WTC11 (cell line): ENCODE results near the gene ZNF440. TPM values are rescaled to one million over a fixed set of nuclear protein-coding genes. Genes with fewer than 3 reads are reported as not detected.

ENCODE experiments used
- ATAC-seq: fragments of 200-7000 bp; cut with Tn5 transposase; 2 replicates; pipeline ENCODE4 v1.10.0; 2021; ENCODE audit warnings: mild to moderate bottlenecking, moderate library complexity
- CTCF ChIA-PET: fragments of 300-600 bp; sonication (Branson Sonifier 250); formaldehyde crosslinking; loops from one replicate; lab custom pipeline; 2021; ENCODE audit warnings: antibody characterized with exemption; lab: Charles Lee
- POLR2A ChIA-PET: fragments of 350-600 bp; sonication (Branson Sonifier 250); formaldehyde crosslinking; loops from one replicate; lab custom pipeline; 2021; ENCODE audit warnings: antibody characterized with exemption; lab: Charles Lee
- DNase-seq: peaks from one replicate; pipeline ENCODE4 v3.0.0; 2021; ENCODE audit warnings: low spot score
- H3K27ac Mint-ChIP-seq: 2 replicates; pipeline ENCODE4 v1.8.0; 2021; ENCODE audit warnings: mixed read lengths
- H3K27me3 Mint-ChIP-seq: 2 replicates; pipeline ENCODE4 v1.8.0; 2021; ENCODE audit warnings: low read depth, mild to moderate bottlenecking, moderate library complexity, mixed read lengths
- H3K36me3 Mint-ChIP-seq: 2 replicates; pipeline ENCODE4 v1.8.0; 2021; ENCODE audit warnings: mixed read lengths
- H3K4me1 Mint-ChIP-seq: 2 replicates; pipeline ENCODE4 v1.8.0; 2022; ENCODE audit warnings: mixed read lengths
- H3K4me3 Mint-ChIP-seq: 2 replicates; pipeline ENCODE4 v1.8.0; 2021; ENCODE audit warnings: mild to moderate bottlenecking, moderate library complexity, mixed read lengths
- H3K9me3 Mint-ChIP-seq: 2 replicates; pipeline ENCODE4 v1.8.0; 2021; ENCODE audit warnings: mixed read lengths
- AR ChIP-seq: fragments of 250-450 bp; sonication (Bioruptor Pico); IDR thresholded peaks from 2 replicates; pipeline ENCODE4 v1.9.0; 2021; ENCODE audit warnings: mild to moderate bottlenecking
- ATF6 ChIP-seq: sonication (generic); formaldehyde crosslinking; IDR thresholded peaks from 2 replicates; pipeline ENCODE4 v1.8.1; 2023; ENCODE audit warnings: mild to moderate bottlenecking, missing genetic modification reagents
- CREB1 ChIP-seq: sonication (generic); formaldehyde crosslinking; IDR thresholded peaks from 2 replicates; pipeline ENCODE4 v1.8.0; 2023; ENCODE audit warnings: mild to moderate bottlenecking, missing genetic modification reagents
- E2F5 ChIP-seq: sonication (generic); formaldehyde crosslinking; IDR thresholded peaks from 2 replicates; pipeline ENCODE4 v1.8.1; 2022; ENCODE audit warnings: mild to moderate bottlenecking, moderate library complexity, missing genetic modification reagents
- FOXK1 ChIP-seq: sonication (generic); formaldehyde crosslinking; IDR thresholded peaks from 2 replicates; pipeline ENCODE4 v1.8.0; 2022; ENCODE audit warnings: mild to moderate bottlenecking, moderate library complexity, missing genetic modification reagents
- HMGA2 ChIP-seq: fragments of 250-450 bp; sonication (Bioruptor Pico); IDR thresholded peaks from 2 replicates; pipeline ENCODE4 v1.4.0; 2021; ENCODE audit warnings: mild to moderate bottlenecking, moderate library complexity
- IRF1 ChIP-seq: sonication (generic); formaldehyde crosslinking; IDR thresholded peaks from 2 replicates; pipeline ENCODE4 v1.8.0; 2023; ENCODE audit warnings: missing genetic modification reagents
- JAZF1 ChIP-seq: fragments of 250-450 bp; sonication (Bioruptor Pico); IDR thresholded peaks from 2 replicates; pipeline ENCODE4 v1.9.0; 2021; ENCODE audit warnings: moderate library complexity, mild to moderate bottlenecking, inconsistent platforms
- NFE2L1 ChIP-seq: sonication (generic); formaldehyde crosslinking; IDR thresholded peaks from 2 replicates; pipeline ENCODE4 v1.8.1; 2023; ENCODE audit warnings: missing genetic modification reagents
- PRDM15 ChIP-seq: sonication (generic); formaldehyde crosslinking; IDR thresholded peaks from 2 replicates; pipeline ENCODE4 v1.8.0; 2022; ENCODE audit warnings: missing genetic modification reagents
- ZNF219 ChIP-seq: sonication (generic); formaldehyde crosslinking; IDR thresholded peaks from 2 replicates; pipeline ENCODE4 v1.8.0; 2023; ENCODE audit warnings: missing genetic modification reagents, mild to moderate bottlenecking, borderline replicate concordance
- ZNF396 ChIP-seq: fragments of 250-450 bp; sonication (Bioruptor Pico); IDR thresholded peaks from 2 replicates; pipeline ENCODE4 v1.8.0; 2021; ENCODE audit warnings: mild to moderate bottlenecking, moderate library complexity, borderline replicate concordance
- ZNF532 ChIP-seq: fragments of 250-450 bp; sonication (Bioruptor Pico); IDR thresholded peaks from 2 replicates; pipeline ENCODE4 v1.9.0; 2021; ENCODE audit warnings: mild to moderate bottlenecking, borderline replicate concordance
- total RNA-seq: library from RNA; stranded (reverse); gene quantifications from 3 replicates; pipeline ENCODE4 v1.2.3, GENCODE V29; 2021

Gene ZNF440
- total RNA-seq, 1 experiment from 2014 or later, result 16.4 TPM

- H3K9me3 Mint-ChIP-seq, result peaks cover 47% of the 10 kb centered on the region
- CTCF ChIA-PET, result no interaction called here
Measured at GRCh38 chr19:11783767-11784166, 30.3 kb upstream of the ZNF440 start.

GRCh38 chr19:11784356-11784755 lies 29.7 kb upstream of the ZNF440 start:
- Mint-ChIP-seq H3K27ac (no peak overlapping the region), H3K36me3 (peaks cover 25% of the 10 kb centered on the region), H3K4me1 (no peaks in the 10 kb centered on the region), H3K4me3 (no peak overlapping the region), H3K9me3 (peaks cover 51% of the 10 kb centered on the region), H3K27me3 (peaks cover 31% of the 10 kb centered on the region)
- POLR2A ChIA-PET, result no interaction called here
- no peak for DNase-seq
- no peak for ATAC-seq
- CTCF ChIA-PET, result no interaction called here
- no peak for TF ChIP-seq ZNF219 (CRISPR knock-in tag)
- no peak for TF ChIP-seq ATF6 (CRISPR knock-in tag)
- TF ChIP-seq ZNF396, result no peak
- TF ChIP-seq PRDM15, result no peak
- no peak for TF ChIP-seq HMGA2 (CRISPR knock-in tag)
- TF ChIP-seq E2F5 (CRISPR knock-in tag), result no peak
- no peak for TF ChIP-seq JAZF1

More at GRCh38 chr19:11783767-11784166, 30.3 kb upstream of the ZNF440 start:
- peaks cover 30% of the 10 kb centered on the region for H3K36me3 Mint-ChIP-seq
- H3K27ac Mint-ChIP-seq, result no peak overlapping the region
- no peak for ATAC-seq
- no peak for DNase-seq
- peaks cover 25% of the 10 kb centered on the region for H3K27me3 Mint-ChIP-seq
- POLR2A ChIA-PET, result no interaction called here
- H3K4me3 Mint-ChIP-seq, result no peak overlapping the region
- peaks cover 2% of the 10 kb centered on the region; the same call in 1 of the 2 replicates for H3K4me1 Mint-ChIP-seq
- TF ChIP-seq IRF1 (CRISPR knock-in tag) (no peak), NFE2L1 (no peak), ZNF532 (CRISPR knock-in tag) (no peak), AR (CRISPR knock-in tag) (no peak), CREB1 (CRISPR knock-in tag) (no peak), FOXK1 (CRISPR knock-in tag) (no peak)
